Esophagus squamous epithelium (tissue), 4 donors: ENCODE data around the gene AKAP11.

Experiments used
- CTCF ChIP-seq, 6 experiments: fragments of 450-650 bp in 4 of 6; fragments of 200-600 bp in 2 of 6; sonication (generic) in 2 of 6; IDR thresholded peaks; one replicate each; pipeline ENCODE4 v1.5.1; 2016 to 2019; ENCODE audit warnings: antibody characterized with exemption in 6 of 6, mild to moderate bottlenecking in 4 of 6, moderate library complexity in 4 of 6
- POLR2A ChIP-seq, 4 donors: fragments of 450-650 bp; IDR thresholded peaks; one replicate each; pipeline ENCODE4 v1.6.1; 2017; ENCODE audit warnings: antibody characterized with exemption in 4 of 4, mild to moderate bottlenecking in 4 of 4, moderate library complexity in 3 of 4

DNA sequence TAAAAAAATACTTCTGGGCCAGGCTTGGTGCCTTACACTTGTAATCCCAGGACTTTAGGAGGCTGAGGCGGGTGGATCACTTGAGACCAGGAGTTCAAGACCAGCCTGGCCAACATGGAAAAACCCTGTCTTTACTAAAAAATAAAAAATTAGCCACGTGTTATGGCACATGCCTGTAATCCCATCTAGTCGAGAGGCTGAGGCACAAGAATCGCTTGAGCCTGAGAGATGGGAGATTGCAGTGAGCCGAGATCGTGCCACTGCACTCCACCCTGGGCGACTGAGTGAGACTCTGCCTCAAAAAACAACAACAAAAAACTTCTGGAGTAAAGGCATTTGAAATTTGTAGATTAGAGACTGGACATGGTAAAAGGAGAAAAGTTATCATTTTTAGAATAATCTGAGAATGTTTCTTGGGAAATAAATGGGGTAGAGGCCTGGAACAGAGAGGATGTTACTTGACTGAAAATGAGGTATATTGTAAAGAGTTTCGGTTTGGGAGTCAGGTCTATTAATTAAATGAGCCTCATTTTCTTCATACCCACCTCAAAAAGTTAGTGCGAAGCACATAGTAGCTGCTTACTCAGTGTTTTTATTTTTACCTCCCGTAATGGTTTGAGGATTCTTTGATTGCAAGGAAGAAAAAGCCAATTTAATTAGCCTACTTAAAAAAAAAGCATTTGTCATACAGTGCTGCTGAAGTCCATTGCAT is 2.6 kb downstream of the AKAP11 start:
- no peak for TF ChIP-seq CTCF (IDR thresholded peaks at IDR 0.05)
- no peak for TF ChIP-seq POLR2A (IDR thresholded peaks at IDR 0.05)
